Skeletal muscle tissue (tissue), 4 donors: Measurements from ENCODE around the gene LRRC58. TPM values are rescaled to one million over a fixed set of nuclear protein-coding genes. Genes with fewer than 3 reads are reported as not detected.

Experiments used
- H3K27ac ChIP-seq: one replicate; pipeline ENCODE4 v1.7.0; 2013; ENCODE audit warnings: mild to moderate bottlenecking, low read depth, low read length, inconsistent platforms
- H3K27me3 ChIP-seq, 3 donors: one replicate each; pipeline ENCODE4 v1.7.0; 2013; ENCODE audit warnings: low read length in 3 of 3; ENCODE audit not compliant: control insufficient read depth in 3 of 3, insufficient read depth in 3 of 3
- H3K36me3 ChIP-seq, 3 donors: one replicate each; pipeline ENCODE4 v1.7.0; 2013; ENCODE audit warnings: low read length in 3 of 3; ENCODE audit not compliant: control insufficient read depth in 3 of 3, insufficient read depth in 3 of 3
- H3K4me1 ChIP-seq, 3 donors: one replicate each; pipeline ENCODE4 v1.7.0; 2013; ENCODE audit warnings: low read length in 3 of 3, mild to moderate bottlenecking in 3 of 3; ENCODE audit not compliant: control insufficient read depth in 3 of 3, insufficient read depth in 3 of 3
- H3K4me3 ChIP-seq, 3 donors: one replicate each; pipeline ENCODE4 v1.7.0; 2013; ENCODE audit warnings: low read length in 3 of 3
- H3K9ac ChIP-seq, 3 donors: one replicate each; pipeline ENCODE4 v1.7.0; 2013; ENCODE audit warnings: low read length in 3 of 3, mild to moderate bottlenecking in 3 of 3, moderate library complexity in 2 of 3, low read depth in 1 of 3
- H3K9me3 ChIP-seq, 3 donors: one replicate each; pipeline ENCODE4 v1.7.0; 2013; ENCODE audit warnings: low read length in 3 of 3; ENCODE audit not compliant: control insufficient read depth in 3 of 3
- total RNA-seq: library from RNA; depleted of rRNA; stranded (reverse); fragments of >200 nt; gene quantifications from one replicate; pipeline ENCODE4 v1.2.3, GENCODE V29; 2014
- donor health status: Osteomylitis.

LRRC58 gene
- total RNA-seq, 1 donor from 2014 or later = 14.1 TPM

DNA sequence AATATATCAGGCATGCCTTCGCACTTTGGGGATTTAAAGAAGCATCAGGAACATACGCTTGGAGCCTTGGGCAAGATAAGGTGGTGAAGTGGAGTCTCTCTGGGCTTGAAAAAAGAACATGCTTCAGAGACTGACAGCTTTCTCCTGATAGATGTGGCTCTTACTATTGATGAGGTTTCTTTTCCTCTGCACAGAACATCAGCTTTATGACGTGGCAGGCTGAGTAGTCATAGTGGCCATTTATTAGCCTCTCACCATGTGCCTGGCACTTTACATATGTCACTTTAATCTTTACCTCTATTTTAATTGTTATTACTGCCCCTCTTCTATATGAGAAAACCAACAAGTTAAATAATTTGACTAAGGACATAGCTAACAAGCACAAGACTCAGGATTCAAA, 19.0 kb upstream of the LRRC58 start:
- Histone ChIP-seq H3K27me3 (no peaks in the 10 kb centered on the region), H3K4me3 (no peak overlapping the region), H3K36me3 (no peaks in the 10 kb centered on the region), H3K4me1 (no peaks in the 10 kb centered on the region), H3K27ac (no peak overlapping the region), H3K9ac (no peak overlapping the region), H3K9me3 (no peaks in the 10 kb centered on the region)

DNA sequence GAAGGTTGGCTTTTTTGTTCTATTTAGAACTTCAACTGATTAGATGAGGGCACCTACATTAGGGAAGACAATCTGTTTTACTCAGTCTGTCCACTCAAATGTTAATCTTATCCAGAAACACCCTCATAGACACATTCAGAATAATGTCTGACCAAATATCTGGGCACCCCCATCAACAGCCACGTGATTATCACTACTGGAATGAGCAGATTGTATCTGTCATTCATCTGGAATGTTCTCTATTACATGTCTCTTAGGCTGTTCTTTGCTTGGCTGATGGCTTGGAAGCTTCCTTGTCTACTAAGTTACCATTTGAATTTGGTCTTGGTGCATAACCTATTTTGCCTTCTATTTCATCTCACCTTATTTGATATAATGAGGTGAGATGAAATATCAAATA, 15.7 kb upstream of the LRRC58 start:
- Histone ChIP-seq H3K4me3 (no peak overlapping the region), H3K27me3 (no peaks in the 10 kb centered on the region), H3K4me1 (no peaks in the 10 kb centered on the region), H3K36me3 (no peaks in the 10 kb centered on the region), H3K27ac (no peak overlapping the region), H3K9me3 (no peaks in the 10 kb centered on the region), H3K9ac (no peak overlapping the region)

DNA sequence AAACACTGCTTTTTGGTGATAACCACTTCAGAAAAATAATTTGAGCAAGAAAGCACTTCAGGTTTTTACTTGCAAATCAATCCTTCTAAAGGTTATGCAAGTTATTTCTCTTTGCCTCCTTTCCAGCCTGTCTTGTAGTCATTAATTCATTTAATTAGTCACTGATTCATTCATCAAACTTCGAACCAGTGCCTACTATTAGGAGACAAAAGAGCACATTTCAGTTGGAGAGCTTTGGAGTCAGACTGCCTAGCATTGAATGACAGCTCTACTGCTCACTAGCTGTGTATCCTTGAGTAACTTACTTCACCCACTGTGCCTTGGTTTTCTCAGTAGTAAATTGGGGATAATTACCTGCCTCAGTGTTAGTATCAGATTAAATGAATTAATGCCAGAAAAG, 14.9 kb upstream of the LRRC58 start:
- Histone ChIP-seq H3K9me3 (no peaks in the 10 kb centered on the region), H3K36me3 (no peaks in the 10 kb centered on the region), H3K9ac (no peak overlapping the region), H3K27ac (no peak overlapping the region), H3K27me3 (no peaks in the 10 kb centered on the region), H3K4me3 (no peak overlapping the region), H3K4me1 (no peaks in the 10 kb centered on the region)

DNA sequence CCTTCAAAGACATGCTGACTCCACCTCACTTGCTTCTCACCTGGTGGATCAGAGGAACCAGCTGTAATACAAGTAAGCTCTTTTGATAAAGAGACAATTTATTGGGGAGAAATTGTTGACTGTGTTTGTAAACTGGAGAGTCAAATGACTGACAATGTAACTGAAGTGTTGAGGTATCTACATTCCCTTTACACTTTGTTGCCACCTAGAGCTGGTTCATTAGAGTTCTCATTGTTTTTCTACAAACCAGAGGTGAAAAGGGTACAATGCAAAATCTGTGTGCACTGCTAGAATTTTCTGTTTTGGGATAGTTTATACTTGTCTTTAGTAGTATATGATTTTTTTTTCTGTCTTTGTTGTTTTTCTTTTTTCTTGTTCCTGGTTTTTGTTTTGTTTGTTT, 8.7 kb upstream of the LRRC58 start:
- no peak overlapping the region for H3K4me3 ChIP-seq
- no peak overlapping the region for H3K9ac ChIP-seq
- H3K9me3 ChIP-seq = no peaks in the 10 kb centered on the region
- no peaks in the 10 kb centered on the region for H3K36me3 ChIP-seq
- no peaks in the 10 kb centered on the region for H3K4me1 ChIP-seq
- no peaks in the 10 kb centered on the region for H3K27me3 ChIP-seq
- no peak overlapping the region for H3K27ac ChIP-seq

DNA sequence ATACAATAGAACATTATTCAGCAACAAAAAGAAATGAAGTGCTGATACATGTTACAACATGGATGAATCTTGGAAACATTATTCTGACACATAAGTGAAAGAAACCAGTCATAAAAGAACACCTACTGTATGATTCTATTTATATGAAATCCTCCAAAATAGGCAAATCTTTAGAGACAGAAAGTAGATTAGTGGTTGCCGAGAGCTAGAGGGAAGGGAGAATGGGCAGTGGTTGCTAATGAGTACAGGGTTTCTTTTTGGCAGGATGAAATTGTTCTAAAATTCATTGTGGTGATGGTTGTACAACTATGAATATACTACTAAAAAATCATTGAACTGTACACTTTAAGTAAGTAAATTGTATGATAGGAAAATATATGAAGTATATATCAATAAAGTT, 6.3 kb upstream of the LRRC58 start:
- Histone ChIP-seq H3K4me3 (no peak overlapping the region), H3K27ac (no peak overlapping the region), H3K36me3 (no peaks in the 10 kb centered on the region), H3K9me3 (no peaks in the 10 kb centered on the region), H3K27me3 (no peaks in the 10 kb centered on the region), H3K9ac (no peak overlapping the region), H3K4me1 (peaks cover 0 to 2% (median 0%) of the 10 kb centered on the region in 3 donors)

DNA sequence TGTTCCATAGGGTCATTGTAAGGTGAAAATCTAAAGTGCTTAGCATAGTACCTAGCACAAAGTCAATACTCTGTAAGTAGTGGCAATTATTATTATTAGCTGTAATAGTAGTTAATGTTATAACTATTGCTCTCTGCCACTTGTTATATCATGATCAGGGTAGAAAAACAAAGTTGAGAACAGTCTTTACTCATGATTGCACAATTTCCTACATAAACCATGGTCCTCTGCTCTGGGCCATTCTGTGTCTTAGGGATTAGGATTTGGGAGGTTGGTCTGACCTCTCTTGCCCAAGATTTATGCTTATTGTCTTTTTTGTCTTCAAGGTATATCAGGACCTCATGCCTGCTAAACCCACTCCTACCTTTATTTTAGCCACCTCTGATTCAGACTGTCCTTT, 4.3 kb upstream of the LRRC58 start:
- no peaks in the 10 kb centered on the region for H3K36me3 ChIP-seq
- no peaks in the 10 kb centered on the region for H3K9me3 ChIP-seq
- H3K27ac ChIP-seq = no peak overlapping the region
- peaks cover 0 to 4% (median 2%) of the 10 kb centered on the region in 3 donors for H3K4me1 ChIP-seq
- H3K27me3 ChIP-seq = no peaks in the 10 kb centered on the region
- no peak overlapping the region for H3K9ac ChIP-seq
- no peak overlapping the region for H3K4me3 ChIP-seq

DNA sequence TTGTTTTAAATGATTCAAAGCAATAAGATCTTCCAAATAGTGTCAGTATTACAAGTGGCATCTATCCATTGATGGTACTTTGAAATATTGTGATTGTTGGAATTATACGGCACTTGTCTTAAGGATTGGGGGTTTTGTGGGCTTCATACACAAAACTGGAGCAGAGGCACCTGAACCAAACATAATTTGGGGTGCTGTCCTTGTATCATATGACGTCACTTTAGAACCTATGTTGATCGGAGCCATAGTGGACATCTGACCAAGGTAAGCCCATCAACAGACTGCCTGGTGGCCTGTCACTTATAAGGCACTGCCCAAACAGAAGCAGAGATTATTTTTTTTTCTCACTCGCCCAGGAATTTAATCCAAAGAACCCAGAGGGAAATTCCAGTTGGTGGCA, 2.9 kb upstream of the LRRC58 start:
- H3K4me1 ChIP-seq = peaks cover 8 to 12% (median 8%) of the 10 kb centered on the region in 3 donors
- no peak overlapping the region for H3K27ac ChIP-seq
- H3K9ac ChIP-seq = no peak overlapping the region
- no peaks in the 10 kb centered on the region for H3K27me3 ChIP-seq
- H3K4me3 ChIP-seq = no peak overlapping the region
- H3K36me3 ChIP-seq = no peaks in the 10 kb centered on the region
- H3K9me3 ChIP-seq = no peaks in the 10 kb centered on the region

DNA sequence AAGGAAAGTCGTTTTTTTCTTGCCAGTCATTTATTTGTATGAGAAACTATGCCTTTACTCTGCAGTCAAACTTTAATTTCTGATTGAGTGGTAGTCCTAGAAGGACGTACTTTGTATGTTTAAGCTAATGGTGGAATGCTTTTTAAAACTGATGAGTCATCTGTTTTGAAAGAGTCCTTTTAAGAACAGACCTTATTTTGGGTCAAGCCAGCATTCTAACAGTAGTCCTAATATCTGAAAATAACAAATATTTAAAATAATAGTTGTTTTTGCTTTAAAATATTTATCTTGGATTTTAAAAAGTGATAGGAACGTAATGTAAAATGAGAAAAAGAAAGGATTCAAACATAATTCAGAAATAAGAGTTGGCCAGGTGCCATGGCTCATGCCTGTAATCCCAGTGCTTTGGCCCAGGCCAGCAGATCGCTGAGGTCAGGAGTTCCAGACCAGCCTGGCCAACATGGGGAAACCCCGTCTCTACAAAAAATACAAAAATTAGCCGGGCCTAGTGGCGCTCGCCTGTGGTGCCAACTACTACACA, 1.3 kb upstream of the LRRC58 start:
- H3K4me1 ChIP-seq = peaks cover 8 to 12% (median 8%) of the 10 kb centered on the region in 3 donors
- peak overlapping the region in 1 of 3 donors; percentile 27 for H3K9ac ChIP-seq
- no peaks in the 10 kb centered on the region for H3K9me3 ChIP-seq
- H3K27ac ChIP-seq = no peak overlapping the region
- peak overlapping the region in 1 of 3 donors; percentile 82 for H3K4me3 ChIP-seq
- H3K27me3 ChIP-seq = no peaks in the 10 kb centered on the region
- peaks cover 0 to 3% (median 0%) of the 10 kb centered on the region in 3 donors for H3K36me3 ChIP-seq

DNA sequence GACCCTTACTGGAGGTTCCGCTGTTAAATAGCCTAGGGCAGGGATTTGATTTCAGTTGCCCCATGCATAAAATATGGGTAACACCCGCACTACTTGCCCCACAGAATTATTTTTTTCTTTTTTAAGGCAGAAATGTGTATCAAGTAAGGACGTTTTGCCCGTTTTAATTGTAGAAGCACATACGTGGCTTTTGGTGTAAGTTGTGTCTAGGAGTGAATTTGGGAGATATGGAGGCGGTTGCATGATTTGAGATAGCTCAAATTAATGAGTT, 636 bp upstream of the LRRC58 start:
- Histone ChIP-seq H3K9ac (peak overlapping the region; percentile 86 to 92 (median 87)), H3K9me3 (no peaks in the 10 kb centered on the region), H3K27ac (peak overlapping the region; percentile 86), H3K4me3 (peak overlapping the region; percentile 82 to 94 (median 87)), H3K4me1 (peaks cover 8 to 12% (median 8%) of the 10 kb centered on the region in 3 donors), H3K27me3 (no peaks in the 10 kb centered on the region), H3K36me3 (peaks cover 0 to 3% (median 0%) of the 10 kb centered on the region in 3 donors)

DNA sequence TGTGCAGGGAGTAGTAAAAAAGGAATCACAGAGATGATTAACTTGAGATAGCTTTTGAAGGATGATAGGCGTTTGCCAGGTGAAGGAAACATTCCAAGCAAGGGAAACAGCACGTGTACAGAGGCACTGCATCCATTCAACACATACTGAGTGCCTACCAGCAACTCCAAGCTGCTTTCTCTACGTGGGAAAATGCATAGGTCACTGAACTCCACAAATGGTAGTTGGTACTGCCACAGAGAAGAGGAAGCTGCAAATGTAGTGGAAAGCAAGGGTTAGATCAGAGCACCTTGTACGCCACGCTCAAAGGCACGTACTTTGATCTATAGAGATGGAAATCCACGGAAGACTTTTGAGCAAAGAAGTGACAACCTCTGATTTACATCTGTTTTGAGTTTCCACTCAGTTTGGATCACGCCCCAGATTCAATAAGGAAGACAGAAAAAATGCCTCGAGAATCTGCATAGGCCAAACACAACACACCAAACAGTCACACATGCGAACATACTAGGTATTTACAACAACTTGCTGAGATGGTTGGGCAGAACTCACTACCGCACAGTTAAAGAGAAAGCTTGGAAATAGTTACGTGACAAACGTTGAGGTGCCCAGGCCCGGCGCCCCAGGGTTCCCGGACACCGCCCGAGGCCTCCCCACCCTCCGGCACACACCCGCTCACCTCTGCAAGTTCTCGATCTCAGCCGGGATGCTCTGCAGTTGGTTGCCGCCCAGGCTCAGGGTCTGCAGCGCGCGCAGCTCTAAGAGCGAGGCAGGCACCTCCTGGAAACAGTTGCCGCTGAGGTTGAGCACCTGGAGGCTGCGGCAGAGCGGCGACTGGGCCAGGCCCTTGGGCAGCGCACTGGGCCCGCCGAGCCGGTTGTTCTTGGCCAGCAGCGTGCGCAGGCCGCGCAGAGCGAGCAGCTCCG, 826 bp downstream of the LRRC58 start:
- peak overlapping the region; percentile 86 for H3K27ac ChIP-seq
- no peaks in the 10 kb centered on the region for H3K9me3 ChIP-seq
- peak overlapping the region; percentile 86 to 92 (median 87) for H3K9ac ChIP-seq
- no peaks in the 10 kb centered on the region for H3K27me3 ChIP-seq
- peaks cover 8 to 12% (median 8%) of the 10 kb centered on the region in 3 donors for H3K4me1 ChIP-seq
- peak overlapping the region; percentile 87 to 94 (median 88) for H3K4me3 ChIP-seq
- peaks cover 0 to 3% (median 0%) of the 10 kb centered on the region in 3 donors for H3K36me3 ChIP-seq
